Erythroblast (primary cell): ENCODE data around the gene SMARCC1.

ENCODE experiments used
- GATA1 ChIP-seq: IDR thresholded peaks from 2 replicates; pipeline ENCODE4 v1.6.1; 2011; ENCODE audit warnings: low read depth, mild to moderate bottlenecking, control low read depth, low read length, moderate library complexity
- POLR2A ChIP-seq: IDR thresholded peaks from 2 replicates; pipeline ENCODE4 v1.6.1; 2011; ENCODE audit warnings: mild to moderate bottlenecking, low read length

DNA sequence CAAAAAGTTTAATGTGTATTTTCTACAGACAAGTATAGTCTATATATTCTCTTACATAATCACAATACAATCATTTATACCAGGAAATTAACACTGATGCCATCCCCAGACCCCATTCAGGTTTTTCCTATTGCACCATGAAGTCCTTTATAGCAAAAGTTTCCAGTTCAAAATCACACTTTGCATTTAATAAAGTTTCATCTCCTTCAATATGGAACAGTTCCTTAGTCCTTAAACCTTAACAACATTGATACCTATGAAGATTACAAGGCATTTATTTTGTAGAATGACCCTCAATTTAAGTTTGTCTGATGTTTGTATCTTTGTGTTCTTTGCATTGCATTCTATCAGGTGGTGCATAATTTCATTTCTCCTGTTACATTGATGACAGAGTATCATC is 2.0 kb upstream of the SMARCC1 start:
- TF ChIP-seq POLR2A (no peak), GATA1 (no peak)
